AG09309 (cell line): ENCODE measurements around the gene PTPRN2.

ENCODE experiments used
- DNase-seq: peaks from one replicate; pipeline ENCODE4 v3.0.0-alpha.2; 2010; ENCODE audit warnings: low read depth
- H3K4me3 ChIP-seq: 2 replicates; pipeline ENCODE4 v1.5.1; 2011; ENCODE audit warnings: mild to moderate bottlenecking, low read depth, low read length, moderate library complexity; ENCODE audit not compliant: control insufficient read depth
- CTCF ChIP-seq: IDR thresholded peaks from 2 replicates; pipeline ENCODE4 v1.5.1; 2011; ENCODE audit warnings: mild to moderate bottlenecking, low read depth, low read length, inconsistent platforms; ENCODE audit not compliant: insufficient read depth, control insufficient read depth; ENCODE audit errors: missing control alignments

Gene PTPRN2

GRCh38 chr7:157686285-157686894, 901.2 kb downstream of the PTPRN2 start:
- no peak for TF ChIP-seq CTCF
- no peak overlapping the region for H3K4me3 ChIP-seq
- no peak for DNase-seq

GRCh38 chr7:157685430-157686284, 902.0 kb downstream of the PTPRN2 start:
- H3K4me3 ChIP-seq = no peak overlapping the region
- DNase-seq = no peak
- no peak for TF ChIP-seq CTCF

DNA sequence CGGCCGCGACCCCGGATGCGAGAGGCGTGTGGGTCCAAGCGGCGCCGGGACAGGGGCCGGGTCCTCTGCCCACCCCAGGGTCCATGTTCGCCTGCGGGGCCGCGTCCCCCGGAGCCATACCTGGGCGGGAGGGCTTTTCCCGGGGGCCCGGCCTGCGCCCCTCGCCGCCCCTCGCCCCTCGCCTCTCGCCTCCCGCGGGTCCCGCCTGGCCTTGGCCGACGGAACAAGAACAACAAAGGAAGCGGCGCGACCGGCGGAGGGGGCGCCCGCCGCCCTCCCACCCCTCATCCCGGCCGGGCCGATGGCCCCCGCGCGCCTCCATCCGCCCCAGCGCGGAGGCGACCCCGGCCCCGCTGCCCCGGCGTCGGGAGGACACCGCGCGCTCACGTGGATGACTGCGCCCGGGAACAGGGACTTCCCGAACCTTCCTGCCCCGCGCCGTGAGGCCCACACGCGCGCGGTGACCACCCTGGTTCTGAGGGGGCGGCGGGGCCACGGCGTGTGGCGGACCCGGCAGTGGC, 902.7 kb downstream of the PTPRN2 start:
- TF ChIP-seq CTCF = no peak
- no peak overlapping the region for H3K4me3 ChIP-seq
- DNase-seq = no peak

DNA sequence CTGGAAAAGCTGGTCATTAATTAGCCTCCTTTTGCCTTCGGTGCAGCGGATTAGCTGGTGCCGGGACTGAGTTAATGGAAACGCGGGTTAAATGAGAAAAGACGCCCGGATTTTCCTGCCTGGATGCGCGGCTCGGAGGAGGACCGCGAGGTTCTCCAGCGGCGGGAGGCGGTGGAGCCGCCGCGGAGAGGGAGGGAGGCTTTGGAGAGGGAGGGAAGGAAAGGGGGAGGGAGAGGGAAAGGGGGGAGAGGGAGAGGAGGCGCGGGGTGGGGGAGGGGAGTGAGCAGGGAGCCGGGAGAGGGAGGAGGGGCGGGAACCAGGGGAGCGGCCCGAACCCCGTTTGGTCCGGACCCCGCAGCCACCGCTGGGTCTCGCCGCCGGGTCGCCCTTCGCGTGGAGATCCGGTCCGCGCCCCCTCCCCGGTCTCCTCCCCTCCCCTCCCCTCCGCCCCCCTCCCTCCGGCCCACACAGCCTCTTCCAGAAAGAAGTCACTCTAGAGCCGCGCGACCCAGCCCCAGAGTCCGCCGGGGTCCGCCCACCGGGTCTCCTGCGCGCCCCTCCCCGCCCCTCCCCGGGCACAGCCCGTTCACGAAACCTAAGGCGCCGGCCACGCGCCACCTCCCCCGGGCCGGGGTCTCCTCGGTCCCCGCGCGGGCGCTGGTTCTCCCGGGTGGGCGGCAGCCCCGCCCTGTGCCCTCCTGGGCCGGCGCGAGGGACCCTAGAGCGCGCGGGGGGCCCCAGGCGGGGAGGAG, 903.3 kb downstream of the PTPRN2 start:
- H3K4me3 ChIP-seq = no peak overlapping the region
- TF ChIP-seq CTCF = no peak
- DNase-seq = no peak

- DNase-seq = no peak
- H3K4me3 ChIP-seq = no peak overlapping the region
- no peak for TF ChIP-seq CTCF
Measured at GRCh38 chr7:157683747-157684156, 903.9 kb downstream of the PTPRN2 start.

DNA sequence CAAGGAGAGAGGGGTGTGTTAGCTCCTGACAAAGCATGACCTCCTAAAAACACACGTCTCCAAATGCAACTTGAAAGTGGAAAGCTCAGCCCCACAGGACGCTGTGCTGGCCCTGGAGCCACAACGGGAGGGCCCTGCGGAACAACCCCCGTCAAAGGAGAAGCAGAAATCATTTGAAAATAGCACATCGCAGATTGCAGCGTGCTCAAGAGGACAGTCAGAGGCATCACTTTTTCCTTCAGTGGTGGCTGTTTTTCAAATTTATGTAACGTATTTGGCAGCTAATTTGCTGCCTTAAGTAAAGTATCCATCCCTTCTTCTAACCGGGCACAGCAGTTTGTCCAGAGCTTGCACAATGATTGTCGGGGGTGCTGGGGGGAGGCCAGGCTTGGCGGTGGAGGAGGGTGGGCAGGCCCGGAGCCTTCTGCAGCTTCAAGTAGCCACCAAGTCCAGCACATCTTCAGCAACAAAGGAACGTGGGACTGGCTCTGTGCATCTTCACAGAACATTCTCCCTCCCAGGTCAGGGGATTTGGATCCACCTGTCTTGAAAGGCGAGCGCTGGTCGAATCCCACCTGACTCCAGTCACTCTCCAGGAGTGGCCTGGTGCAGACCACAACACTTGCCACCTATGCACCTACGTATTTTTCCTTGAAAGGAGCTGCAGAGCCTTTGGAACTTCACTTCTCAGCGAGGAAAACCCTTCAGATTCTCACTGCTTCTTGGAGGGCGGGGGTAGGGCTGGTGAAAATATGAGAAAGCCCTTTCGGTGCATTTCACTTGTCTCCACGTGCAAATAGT, 904.5 kb downstream of the PTPRN2 start:
- no peak for DNase-seq
- no peak for TF ChIP-seq CTCF
- H3K4me3 ChIP-seq = no peak overlapping the region
